ENCODE measurements around the gene DAG1. TPM values are rescaled to one million over a fixed set of nuclear protein-coding genes. Genes with fewer than 3 reads are reported as not detected.

The DAG1 gene
- total and polyA plus RNA-seq, 10 of the 15 experiments (the other 5 are each of a cell fraction or from before 2014, with no cell fraction given): 0.33 to 16.3 (median 9.2) TPM

GRCh38 chr3:49454898-49455681 is 15.0 kb upstream of the DAG1 start:
- WGBS (ENCODE audit: insufficient coverage, insufficient replicate concordance, low lambda C conversion rate, missing lambda C conversion rate): 17% methylated on average over 3 of the region's 3 CpGs
- no peaks in the 10 kb centered on the region for H3K27me3 ChIP-seq (replicated peaks in 1 of 2; ENCODE audit: control insufficient read depth in 2 of 2, insufficient read depth in 2 of 2, low read length in 1 of 2)
- no peak for ATAC-seq
- no TSS peak for BruUV-seq (replicated peaks)
- no peak overlapping the region for H3K27ac ChIP-seq (ENCODE audit: control insufficient read depth, insufficient read depth)
- H3K79me2 ChIP-seq (ENCODE audit: control insufficient read depth, insufficient read depth, low read length): no peaks in the 10 kb centered on the region
- FAIRE-seq: no peak
- in situ Hi-C loops (cut with MboI) (no loop called here), intact Hi-C loops (cut with micrococcal nuclease; ENCODE audit: unreplicated experiment) (loop anchor here (5.0 kb wide), 1 partner anchor 217 kb away; the partner anchor contains the start of gene APEH)
- no peak overlapping the region for H2AFZ ChIP-seq (ENCODE audit: control insufficient read depth, low read depth, low read length)
- CTCF ChIA-PET: interaction anchor here (0.6 to 3.0 kb wide), 6 partner anchors 35 to 467 kb away, joined by 3 to 11 read pairs (median 3); no protein-coding TSS in a partner anchor
- no peak for DNase-seq (ENCODE audit: low read depth, low spot score)
- no peak overlapping the region for H3K4me3 ChIP-seq
- POLR2A ChIA-PET: interaction anchor here (0.6 kb wide), 1 partner anchor 55 kb away, joined by 3 read pairs; no protein-coding TSS in a partner anchor
- no peak overlapping the region for H3K9ac ChIP-seq (ENCODE audit: control insufficient read depth, insufficient read depth, low read length)
- H3K36me3 ChIP-seq (ENCODE audit: control insufficient read depth in 2 of 2, insufficient read depth in 2 of 2, low read length in 1 of 2): no peaks in the 10 kb centered on the region
- RAD21 ChIA-PET (ENCODE audit: unreplicated experiment): interaction anchor here (0.7 to 1.4 kb wide), 5 partner anchors 16 to 212 kb away, joined by 3 to 5 read pairs (median 3); no protein-coding TSS in a partner anchor
- TF ChIP-seq SMC3 (IDR thresholded peaks at IDR 0.05; ENCODE audit: borderline replicate concordance, low read length) (no peak), USF1 (IDR thresholded peaks at IDR 0.05; ENCODE audit: borderline replicate concordance, extremely low read length, insufficient read depth, low read depth, low read length) (no peak), SREBF2 (IDR thresholded peaks at IDR 0.05; ENCODE audit: low read length) (no peak), NR2C2 (IDR thresholded peaks at IDR 0.05; ENCODE audit: borderline replicate concordance, control insufficient read depth, insufficient read length, low read depth) (no peak), BCLAF1 (IDR thresholded peaks at IDR 0.05) (no peak), NKRF (conservative IDR thresholded peaks at IDR 0.05) (no peak), CBX3 (IDR thresholded peaks at IDR 0.05; ENCODE audit: borderline replicate concordance, low read depth) (no peak), ELK1 (IDR thresholded peaks at IDR 0.05; ENCODE audit: low read depth, low read length) (no peak), JUND (IDR thresholded peaks at IDR 0.05; ENCODE audit: low read depth, low read length) (no peak), MEF2A (IDR thresholded peaks at IDR 0.05; ENCODE audit: insufficient read depth, low read depth, low read length) (no peak), POLR2A (IDR thresholded peaks at IDR 0.05; ENCODE audit: low read depth, low read length) (no peak), E2F4 (IDR thresholded peaks at IDR 0.05; ENCODE audit: low read depth, low read length) (no peak), SPI1 (IDR thresholded peaks at IDR 0.05; ENCODE audit: borderline replicate concordance, insufficient read depth, low read depth, low read length) (no peak), RB1 (IDR thresholded peaks at IDR 0.05; ENCODE audit: borderline replicate concordance) (no peak)
- H4K20me1 ChIP-seq (ENCODE audit: control insufficient read depth, insufficient read depth): no peaks in the 10 kb centered on the region
- SMC1A ChIA-PET (ENCODE audit: uncharacterized antibody, unreplicated experiment): interaction anchor here (1.1 to 1.7 kb wide), 4 partner anchors 23 to 284 kb away, joined by 3 to 4 read pairs (median 3); partner anchors contain the start of gene KLHDC8B
- no peaks in the 10 kb centered on the region for H3K9me3 ChIP-seq (replicated peaks; ENCODE audit: control insufficient read depth, insufficient read depth, low read length)
- H3K4me2 ChIP-seq (ENCODE audit: control insufficient read depth, insufficient read depth): no peak overlapping the region
- no peaks in the 10 kb centered on the region for H3K4me1 ChIP-seq (ENCODE audit: control insufficient read depth, insufficient read depth, low read length)

Measured in GM12878 (cell line).